Measurements from ENCODE around the gene COQ4. TPM values are rescaled to one million over a fixed set of nuclear protein-coding genes. Genes with fewer than 3 reads are reported as not detected.
A peak's percentile ranks its signal among the peaks of the same experiment; 100 is the strongest.

COQ4 gene
- total and polyA plus RNA-seq, 2 experiments from 2014 or later: 35.3 to 37.0 TPM

DNA sequence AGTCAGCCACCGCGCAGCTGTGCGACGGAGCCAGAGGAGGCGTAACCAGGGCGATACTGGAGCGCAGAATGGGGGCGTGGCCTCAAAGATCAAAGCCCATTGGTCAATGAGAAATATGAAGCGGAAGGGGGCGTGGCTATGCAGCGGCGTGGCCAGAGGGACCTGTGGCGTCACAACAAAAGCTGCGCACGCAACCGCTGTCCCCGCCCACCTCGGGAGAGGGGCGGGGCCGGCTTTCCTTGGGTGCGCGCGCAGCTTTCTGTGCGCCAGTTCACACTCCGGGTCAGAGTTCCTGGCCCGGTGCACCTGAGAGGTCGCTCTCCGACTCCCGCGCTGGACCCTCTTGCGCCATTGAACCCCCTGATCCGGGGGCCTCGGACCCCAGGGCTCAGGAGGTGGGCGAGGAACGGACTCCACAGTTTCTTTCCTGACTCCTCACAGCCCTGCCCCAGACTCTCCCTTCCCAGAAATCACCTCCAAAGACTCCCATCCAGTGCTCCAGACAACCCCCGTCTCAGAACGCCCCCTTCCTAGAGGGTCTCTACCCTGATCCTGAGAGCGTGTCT, 46.5 kb upstream of the COQ4 start, which contains the start of gene SWI5 (continued):
- TF ChIP-seq NANOG (IDR thresholded peaks at IDR 0.05; ENCODE audit: borderline replicate concordance): no peak
- TF ChIP-seq JUNB (IDR thresholded peaks at IDR 0.05; ENCODE audit: unreplicated experiment): no peak
- TF ChIP-seq ZNF331 (CRISPR knock-in tag; IDR thresholded peaks at IDR 0.05; ENCODE audit: low read depth): no peak
- no peak for TF ChIP-seq EZH2 (IDR thresholded peaks at IDR 0.05; ENCODE audit: low read depth, unreplicated experiment)
- TF ChIP-seq STAT1 (IDR thresholded peaks at IDR 0.05; ENCODE audit: unreplicated experiment): no peak
- TF ChIP-seq CREB1 (CRISPR knock-in tag; IDR thresholded peaks at IDR 0.05; ENCODE audit: low read depth): peak; percentile 83
- no peak for TF ChIP-seq EZH2phosphoT487 (IDR thresholded peaks at IDR 0.05; ENCODE audit: unreplicated experiment)
- TF ChIP-seq, protein P1, sequence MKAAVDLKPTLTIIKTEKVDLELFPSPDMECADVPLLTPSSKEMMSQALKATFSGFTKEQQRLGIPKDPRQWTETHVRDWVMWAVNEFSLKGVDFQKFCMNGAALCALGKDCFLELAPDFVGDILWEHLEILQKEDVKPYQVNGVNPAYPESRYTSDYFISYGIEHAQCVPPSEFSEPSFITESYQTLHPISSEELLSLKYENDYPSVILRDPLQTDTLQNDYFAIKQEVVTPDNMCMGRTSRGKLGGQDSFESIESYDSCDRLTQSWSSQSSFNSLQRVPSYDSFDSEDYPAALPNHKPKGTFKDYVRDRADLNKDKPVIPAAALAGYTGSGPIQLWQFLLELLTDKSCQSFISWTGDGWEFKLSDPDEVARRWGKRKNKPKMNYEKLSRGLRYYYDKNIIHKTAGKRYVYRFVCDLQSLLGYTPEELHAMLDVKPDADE (IDR thresholded peaks at IDR 0.05): no peak

DNA sequence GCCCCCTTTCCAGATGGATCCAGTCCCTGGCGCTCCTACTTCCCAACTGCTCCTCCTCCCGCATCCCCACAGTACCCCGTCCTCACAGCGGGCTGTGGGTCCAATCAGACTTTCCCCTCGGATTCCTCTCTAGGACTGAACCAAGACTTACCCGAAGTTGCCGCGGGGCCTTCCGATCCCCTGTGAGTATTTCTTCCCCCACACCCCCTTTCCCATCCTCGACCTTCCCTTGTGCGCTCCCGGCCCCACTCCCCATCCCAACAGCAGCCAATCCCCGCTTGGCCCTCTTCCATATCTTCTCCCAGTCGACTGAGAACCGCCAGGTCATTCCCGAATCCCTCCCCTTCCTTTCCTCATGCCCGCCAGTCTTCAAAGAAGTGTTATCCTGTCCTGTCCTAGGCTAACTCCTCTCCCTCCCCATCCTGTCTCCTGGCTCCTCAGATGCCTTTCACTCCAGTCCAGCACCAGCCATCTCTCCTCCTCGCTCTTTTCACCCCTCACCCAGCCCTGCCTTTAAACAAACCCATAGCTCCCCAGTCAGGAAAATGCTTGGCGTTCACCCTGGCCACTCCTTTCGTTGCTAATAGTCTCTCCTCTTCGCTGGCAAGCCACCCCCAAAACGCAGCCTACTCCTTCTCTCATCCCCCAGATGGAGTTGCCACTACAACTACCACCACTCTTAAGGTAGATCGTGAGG, 45.9 kb upstream of the COQ4 start:
- peaks cover 13% of the 10 kb centered on the region for H3K4me1 Mint-ChIP-seq
- no peaks in the 10 kb centered on the region; the same call in 1 of the 2 replicates for H3K36me3 ChIP-seq (ENCODE audit: insufficient read depth)
- H3K27me3 Mint-ChIP-seq (ENCODE audit: insufficient read depth, low read depth, poor library complexity): peaks cover 17% of the 10 kb centered on the region
- H3K79me2 ChIP-seq (replicated peaks; ENCODE audit: insufficient read depth): peaks cover 21% of the 10 kb centered on the region
- no peaks in the 10 kb centered on the region for H3K9me2 ChIP-seq (ENCODE audit: insufficient read depth)
- ATAC-seq: peak; percentile 49
- H3K36me3 Mint-ChIP-seq (ENCODE audit: low read depth): peaks cover 9% of the 10 kb centered on the region
- H3K9me3 Mint-ChIP-seq: no peaks in the 10 kb centered on the region; the same call in 2 of the 3 replicates
- H3K4me3 ChIP-seq: peak overlapping the region; percentile 73
- H3K27ac ChIP-seq (ENCODE audit: low read depth): peak overlapping the region; percentile 69
- peaks cover 8% of the 10 kb centered on the region; the same call in 1 of the 2 replicates for H3K4me1 ChIP-seq (ENCODE audit: insufficient read depth)
- H4K20me1 ChIP-seq (replicated peaks; ENCODE audit: insufficient read depth): peaks cover 12% of the 10 kb centered on the region
- peak overlapping the region; percentile 81 for H3K4me2 ChIP-seq
- DNase-seq (ENCODE audit: low spot score): peak; percentile 77
- peaks cover 13% of the 10 kb centered on the region; the same call in 1 of the 2 replicates for H3F3A ChIP-seq (replicated peaks; ENCODE audit: low read depth)
- H2AFZ ChIP-seq: peak overlapping the region; percentile 53; the same call in 1 of the 2 replicates
- H3K4me3 Mint-ChIP-seq: peak overlapping the region; percentile 91
- no peaks in the 10 kb centered on the region for H3K27me3 ChIP-seq (ENCODE audit: insufficient read depth)
- peak overlapping the region; percentile 95 for H3K27ac Mint-ChIP-seq
- no peak for TF ChIP-seq JUNB (IDR thresholded peaks at IDR 0.05; ENCODE audit: unreplicated experiment)
- TF ChIP-seq POLR2AphosphoS5 (IDR thresholded peaks at IDR 0.05; ENCODE audit: low read depth): no peak
- TF ChIP-seq, protein P2, sequence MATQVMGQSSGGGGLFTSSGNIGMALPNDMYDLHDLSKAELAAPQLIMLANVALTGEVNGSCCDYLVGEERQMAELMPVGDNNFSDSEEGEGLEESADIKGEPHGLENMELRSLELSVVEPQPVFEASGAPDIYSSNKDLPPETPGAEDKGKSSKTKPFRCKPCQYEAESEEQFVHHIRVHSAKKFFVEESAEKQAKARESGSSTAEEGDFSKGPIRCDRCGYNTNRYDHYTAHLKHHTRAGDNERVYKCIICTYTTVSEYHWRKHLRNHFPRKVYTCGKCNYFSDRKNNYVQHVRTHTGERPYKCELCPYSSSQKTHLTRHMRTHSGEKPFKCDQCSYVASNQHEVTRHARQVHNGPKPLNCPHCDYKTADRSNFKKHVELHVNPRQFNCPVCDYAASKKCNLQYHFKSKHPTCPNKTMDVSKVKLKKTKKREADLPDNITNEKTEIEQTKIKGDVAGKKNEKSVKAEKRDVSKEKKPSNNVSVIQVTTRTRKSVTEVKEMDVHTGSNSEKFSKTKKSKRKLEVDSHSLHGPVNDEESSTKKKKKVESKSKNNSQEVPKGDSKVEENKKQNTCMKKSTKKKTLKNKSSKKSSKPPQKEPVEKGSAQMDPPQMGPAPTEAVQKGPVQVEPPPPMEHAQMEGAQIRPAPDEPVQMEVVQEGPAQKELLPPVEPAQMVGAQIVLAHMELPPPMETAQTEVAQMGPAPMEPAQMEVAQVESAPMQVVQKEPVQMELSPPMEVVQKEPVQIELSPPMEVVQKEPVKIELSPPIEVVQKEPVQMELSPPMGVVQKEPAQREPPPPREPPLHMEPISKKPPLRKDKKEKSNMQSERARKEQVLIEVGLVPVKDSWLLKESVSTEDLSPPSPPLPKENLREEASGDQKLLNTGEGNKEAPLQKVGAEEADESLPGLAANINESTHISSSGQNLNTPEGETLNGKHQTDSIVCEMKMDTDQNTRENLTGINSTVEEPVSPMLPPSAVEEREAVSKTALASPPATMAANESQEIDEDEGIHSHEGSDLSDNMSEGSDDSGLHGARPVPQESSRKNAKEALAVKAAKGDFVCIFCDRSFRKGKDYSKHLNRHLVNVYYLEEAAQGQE (IDR thresholded peaks at IDR 0.05; ENCODE audit: unreplicated experiment): no peak
- no peak for TF ChIP-seq ZNF114 (CRISPR knock-in tag; IDR thresholded peaks at IDR 0.05)
- TF ChIP-seq EZH2 (IDR thresholded peaks at IDR 0.05; ENCODE audit: low read depth, unreplicated experiment): no peak
- TF ChIP-seq, protein P3, sequence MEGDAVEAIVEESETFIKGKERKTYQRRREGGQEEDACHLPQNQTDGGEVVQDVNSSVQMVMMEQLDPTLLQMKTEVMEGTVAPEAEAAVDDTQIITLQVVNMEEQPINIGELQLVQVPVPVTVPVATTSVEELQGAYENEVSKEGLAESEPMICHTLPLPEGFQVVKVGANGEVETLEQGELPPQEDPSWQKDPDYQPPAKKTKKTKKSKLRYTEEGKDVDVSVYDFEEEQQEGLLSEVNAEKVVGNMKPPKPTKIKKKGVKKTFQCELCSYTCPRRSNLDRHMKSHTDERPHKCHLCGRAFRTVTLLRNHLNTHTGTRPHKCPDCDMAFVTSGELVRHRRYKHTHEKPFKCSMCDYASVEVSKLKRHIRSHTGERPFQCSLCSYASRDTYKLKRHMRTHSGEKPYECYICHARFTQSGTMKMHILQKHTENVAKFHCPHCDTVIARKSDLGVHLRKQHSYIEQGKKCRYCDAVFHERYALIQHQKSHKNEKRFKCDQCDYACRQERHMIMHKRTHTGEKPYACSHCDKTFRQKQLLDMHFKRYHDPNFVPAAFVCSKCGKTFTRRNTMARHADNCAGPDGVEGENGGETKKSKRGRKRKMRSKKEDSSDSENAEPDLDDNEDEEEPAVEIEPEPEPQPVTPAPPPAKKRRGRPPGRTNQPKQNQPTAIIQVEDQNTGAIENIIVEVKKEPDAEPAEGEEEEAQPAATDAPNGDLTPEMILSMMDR (conservative IDR thresholded peaks at IDR 0.05; ENCODE audit: low read depth in 2 of 2): no peak
- TF ChIP-seq CREB1 (CRISPR knock-in tag; IDR thresholded peaks at IDR 0.05; ENCODE audit: low read depth): no peak
